ENCODE data around the gene CARM1.

GRCh38 chr19:10968527-10969135 lies 97.3 kb downstream of the CARM1 start:
- TF ChIP-seq POLR2A (IDR thresholded peaks at IDR 0.05; ENCODE audit: low read depth, low read length): no peak
- TF ChIP-seq, protein P1, sequence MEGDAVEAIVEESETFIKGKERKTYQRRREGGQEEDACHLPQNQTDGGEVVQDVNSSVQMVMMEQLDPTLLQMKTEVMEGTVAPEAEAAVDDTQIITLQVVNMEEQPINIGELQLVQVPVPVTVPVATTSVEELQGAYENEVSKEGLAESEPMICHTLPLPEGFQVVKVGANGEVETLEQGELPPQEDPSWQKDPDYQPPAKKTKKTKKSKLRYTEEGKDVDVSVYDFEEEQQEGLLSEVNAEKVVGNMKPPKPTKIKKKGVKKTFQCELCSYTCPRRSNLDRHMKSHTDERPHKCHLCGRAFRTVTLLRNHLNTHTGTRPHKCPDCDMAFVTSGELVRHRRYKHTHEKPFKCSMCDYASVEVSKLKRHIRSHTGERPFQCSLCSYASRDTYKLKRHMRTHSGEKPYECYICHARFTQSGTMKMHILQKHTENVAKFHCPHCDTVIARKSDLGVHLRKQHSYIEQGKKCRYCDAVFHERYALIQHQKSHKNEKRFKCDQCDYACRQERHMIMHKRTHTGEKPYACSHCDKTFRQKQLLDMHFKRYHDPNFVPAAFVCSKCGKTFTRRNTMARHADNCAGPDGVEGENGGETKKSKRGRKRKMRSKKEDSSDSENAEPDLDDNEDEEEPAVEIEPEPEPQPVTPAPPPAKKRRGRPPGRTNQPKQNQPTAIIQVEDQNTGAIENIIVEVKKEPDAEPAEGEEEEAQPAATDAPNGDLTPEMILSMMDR (IDR thresholded peaks at IDR 0.05; ENCODE audit: extremely low read depth in 1 of 2, insufficient read depth in 1 of 2, low read depth in 1 of 2, low read length in 2 of 2): no peak
- TF ChIP-seq POLR2AphosphoS5 (IDR thresholded peaks at IDR 0.05; ENCODE audit: insufficient read depth, low read depth, low read length): no peak
- TF ChIP-seq EZH2 (IDR thresholded peaks at IDR 0.05; ENCODE audit: borderline replicate concordance, low read depth, low read length, severe bottlenecking): no peak
- TF ChIP-seq MYC (IDR thresholded peaks at IDR 0.05; ENCODE audit: low read depth, low read length): no peak
- TF ChIP-seq FOS (IDR thresholded peaks at IDR 0.05; ENCODE audit: borderline replicate concordance, insufficient read depth, low read length): no peak
- no peak for TF ChIP-seq JUN (IDR thresholded peaks at IDR 0.05; ENCODE audit: borderline replicate concordance, insufficient read depth, insufficient read length, low read depth)
